Activated naive CD8-positive, alpha-beta T cell treated with anti-CD3 and anti-CD28 coated beads, Interleukin-2, amount 50 U/mL, for 24 hours (primary cell): Measurements from ENCODE around the gene NTSR1.
"Not testable (repeated sequence)": the region's sequence is repeated elsewhere in the genome, so short reads cannot be mapped to it uniquely, and the experiment has no call there.

ENCODE experiments used
- ATAC-seq: fragments of 150-1000 bp; cut with Tn5 transposase; one replicate; pipeline ENCODE4 v1.10.0; 2021
- DNase-seq: peaks from one replicate; pipeline ENCODE4 v3.0.0; 2021
- H3K27ac Mint-ChIP-seq: one replicate; pipeline ENCODE4 v1.8.0; 2021; ENCODE audit warnings: mild to moderate bottlenecking, mixed read lengths
- H3K27me3 Mint-ChIP-seq: one replicate; pipeline ENCODE4 v1.8.0; 2021; ENCODE audit warnings: mixed read lengths
- H3K36me3 Mint-ChIP-seq: one replicate; pipeline ENCODE4 v1.8.0; 2021; ENCODE audit warnings: low read depth, mixed read lengths
- H3K4me1 Mint-ChIP-seq: one replicate; pipeline ENCODE4 v1.8.0; 2021; ENCODE audit warnings: mixed read lengths
- H3K4me3 Mint-ChIP-seq: one replicate; pipeline ENCODE4 v1.8.0; 2021; ENCODE audit warnings: mild to moderate bottlenecking, moderate library complexity, mixed read lengths
- H3K9me3 Mint-ChIP-seq: one replicate; pipeline ENCODE4 v1.8.0; 2021; ENCODE audit warnings: mixed read lengths

The NTSR1 gene

DNA sequence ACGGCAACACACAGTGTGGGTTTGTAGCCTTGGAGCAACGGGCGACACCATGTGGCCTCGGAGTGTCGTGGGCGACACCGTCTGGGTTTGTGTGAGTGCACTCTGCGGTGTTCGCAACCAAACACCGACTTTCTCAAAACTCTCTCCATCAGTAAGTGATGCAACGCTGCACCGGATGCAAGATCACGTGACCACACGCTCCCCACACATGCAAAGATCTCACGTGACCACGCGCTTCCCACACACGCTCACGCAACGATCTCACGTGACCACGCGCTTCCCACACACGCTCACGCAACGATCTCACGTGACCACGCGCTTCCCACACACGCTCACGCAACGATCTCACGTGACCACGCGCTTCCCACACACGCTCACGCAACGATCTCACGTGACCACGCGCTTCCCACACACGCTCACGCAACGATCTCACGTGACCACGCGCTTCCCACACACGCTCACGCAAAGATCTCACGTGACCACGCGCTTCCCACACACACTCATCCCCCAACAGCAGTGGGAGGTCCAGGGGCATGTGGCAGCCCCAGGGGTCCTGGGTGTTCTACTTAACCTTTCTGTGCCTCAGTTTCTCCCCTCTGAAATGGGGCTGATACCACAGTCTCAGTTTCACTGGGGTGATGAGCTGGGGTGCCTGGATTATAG, 24.8 kb upstream of the NTSR1 start:
- not testable (repeated sequence) for ATAC-seq, H3K27ac Mint-ChIP-seq, DNase-seq, H3K4me3 Mint-ChIP-seq, H3K36me3 Mint-ChIP-seq, H3K9me3 Mint-ChIP-seq, H3K27me3 Mint-ChIP-seq, H3K4me1 Mint-ChIP-seq

- Mint-ChIP-seq H3K9me3 (peaks cover 2% of the 10 kb centered on the region), H3K4me3 (no peak overlapping the region), H3K27ac (no peak overlapping the region), H3K27me3 (peaks cover 7% of the 10 kb centered on the region), H3K36me3 (no peaks in the 10 kb centered on the region), H3K4me1 (peaks cover 6% of the 10 kb centered on the region)
- DNase-seq (no peak), ATAC-seq (no peak)
Observed at GRCh38 chr20:62684981-62685380, 23.7 kb upstream of the NTSR1 start.

- Mint-ChIP-seq H3K4me3 (no peak overlapping the region), H3K9me3 (no peaks in the 10 kb centered on the region), H3K27me3 (peaks cover 7% of the 10 kb centered on the region), H3K36me3 (no peaks in the 10 kb centered on the region), H3K4me1 (peaks cover 6% of the 10 kb centered on the region), H3K27ac (no peak overlapping the region)
- ATAC-seq (no peak), DNase-seq (no peak)
Observed at GRCh38 chr20:62685781-62686555, 22.7 kb upstream of the NTSR1 start.

DNA sequence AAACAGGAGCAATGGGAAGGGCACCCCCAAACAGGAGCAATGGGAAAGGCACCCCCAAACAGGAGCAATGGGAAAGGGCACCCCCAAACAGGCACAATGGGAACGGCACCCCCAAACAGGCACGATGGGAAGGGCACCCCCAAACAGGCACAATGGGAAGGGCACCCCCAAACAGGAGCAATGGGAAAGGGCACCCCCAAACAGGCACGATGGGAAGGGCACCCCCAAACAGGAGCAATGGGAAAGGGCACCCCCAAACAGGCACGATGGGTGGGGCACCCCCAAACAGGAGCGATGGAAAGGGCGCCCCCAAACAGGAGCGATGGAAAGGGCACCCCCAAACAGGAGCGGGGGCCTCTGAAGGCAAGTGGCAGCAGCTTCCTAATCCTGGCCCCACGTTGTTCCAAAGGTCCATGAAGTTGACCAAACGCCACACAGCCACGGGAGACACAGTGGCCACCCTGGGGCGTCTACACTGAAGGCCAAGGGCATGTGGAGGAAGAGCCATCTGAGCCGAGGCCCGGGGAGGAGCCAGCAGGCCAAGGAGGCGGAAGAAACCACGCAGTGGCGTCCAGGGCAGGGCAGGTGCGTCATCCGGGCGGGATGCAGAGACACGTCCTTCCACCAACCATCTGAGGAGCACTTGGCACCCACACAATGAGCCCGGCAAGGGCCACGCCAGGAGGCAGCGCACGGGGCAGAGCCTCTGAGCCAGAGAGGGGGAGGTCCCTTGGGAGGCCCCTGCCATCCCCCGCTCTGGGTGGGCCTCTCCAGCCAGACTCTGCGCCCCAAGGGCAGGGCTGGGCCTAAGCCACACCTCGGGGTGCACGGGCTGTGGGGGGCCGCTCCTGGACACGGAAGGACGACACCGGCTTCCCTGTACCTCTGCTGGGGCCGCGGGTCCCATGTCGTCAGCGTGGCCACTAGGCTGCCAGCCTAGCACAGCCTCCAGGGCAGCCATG, 21.5 kb upstream of the NTSR1 start:
- H3K4me1 Mint-ChIP-seq, result peaks cover 10% of the 10 kb centered on the region
- no peaks in the 10 kb centered on the region for H3K9me3 Mint-ChIP-seq
- H3K4me3 Mint-ChIP-seq, result no peak overlapping the region
- peaks cover 7% of the 10 kb centered on the region for H3K27me3 Mint-ChIP-seq
- H3K36me3 Mint-ChIP-seq, result no peaks in the 10 kb centered on the region
- DNase-seq (no peak), ATAC-seq (no peak)
- no peak overlapping the region for H3K27ac Mint-ChIP-seq

GRCh38 chr20:62688083-62688482, 20.6 kb upstream of the NTSR1 start:
- Mint-ChIP-seq H3K27me3 (peaks cover 11% of the 10 kb centered on the region), H3K36me3 (no peaks in the 10 kb centered on the region), H3K27ac (peak overlapping the region; percentile 11), H3K4me1 (peaks cover 10% of the 10 kb centered on the region), H3K9me3 (no peaks in the 10 kb centered on the region), H3K4me3 (no peak overlapping the region)
- DNase-seq (no peak), ATAC-seq (no peak)

DNA sequence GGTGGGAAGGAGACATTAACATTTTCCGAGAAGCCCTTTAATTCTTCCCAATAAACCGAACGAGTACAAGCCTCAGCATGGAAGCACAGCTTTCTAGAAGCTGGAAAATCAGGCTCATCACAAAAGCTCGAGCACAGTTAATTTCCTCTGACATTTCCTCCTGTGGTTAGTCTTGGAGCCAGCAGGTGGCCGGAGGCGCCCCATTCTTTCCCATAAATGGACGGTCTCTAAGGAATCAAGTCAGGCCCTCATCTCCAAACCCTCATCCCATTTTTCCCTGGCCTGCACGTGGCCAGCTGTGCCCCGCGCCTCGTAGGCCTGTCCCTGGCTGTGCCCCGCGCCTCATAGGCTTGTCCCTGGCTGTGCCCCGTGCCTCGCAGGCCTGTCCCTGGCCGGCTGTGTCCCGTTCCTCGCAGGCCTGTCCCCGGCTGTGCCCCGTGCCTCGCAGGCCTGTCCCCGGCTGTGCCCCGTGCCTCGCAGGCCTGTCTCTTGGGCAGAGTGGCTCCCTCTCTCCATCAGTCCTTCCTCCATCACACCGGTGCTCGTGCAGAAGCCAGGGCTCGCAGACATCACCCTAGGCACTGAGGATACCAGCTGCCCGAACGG, 19.7 kb upstream of the NTSR1 start:
- Mint-ChIP-seq H3K9me3 (no peaks in the 10 kb centered on the region), H3K27me3 (peaks cover 11% of the 10 kb centered on the region), H3K27ac (no peak overlapping the region), H3K36me3 (no peaks in the 10 kb centered on the region), H3K4me3 (no peak overlapping the region), H3K4me1 (peaks cover 10% of the 10 kb centered on the region)
- DNase-seq, result no peak
- ATAC-seq, result no peak

DNA sequence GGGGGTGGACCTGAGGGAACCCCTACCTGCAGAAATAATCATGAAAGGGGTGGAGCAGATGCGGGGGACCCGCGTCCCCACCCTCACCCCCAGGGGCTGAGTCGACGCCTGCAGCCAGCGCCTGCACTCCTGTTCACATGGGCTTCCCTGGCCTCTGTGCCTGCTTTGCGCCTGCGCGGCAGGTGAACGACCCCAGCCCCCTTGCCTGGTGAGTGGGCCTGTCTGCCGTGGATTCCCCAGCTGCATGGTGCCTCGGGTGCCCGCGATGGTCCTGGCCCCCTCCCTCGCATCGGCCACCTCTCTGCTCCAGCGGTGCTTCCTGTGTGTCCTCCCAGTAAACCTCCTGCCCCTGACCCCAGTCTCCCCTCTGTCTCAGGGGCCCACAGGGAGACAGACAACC, 18.8 kb upstream of the NTSR1 start:
- Mint-ChIP-seq H3K4me1 (peaks cover 10% of the 10 kb centered on the region), H3K27ac (no peak overlapping the region), H3K4me3 (no peak overlapping the region), H3K36me3 (no peaks in the 10 kb centered on the region), H3K9me3 (no peaks in the 10 kb centered on the region), H3K27me3 (peaks cover 8% of the 10 kb centered on the region)
- ATAC-seq (no peak), DNase-seq (no peak)

- no peak for DNase-seq
- Mint-ChIP-seq H3K9me3 (no peaks in the 10 kb centered on the region), H3K4me1 (peaks cover 10% of the 10 kb centered on the region), H3K27me3 (peaks cover 7% of the 10 kb centered on the region), H3K36me3 (no peaks in the 10 kb centered on the region), H3K4me3 (no peak overlapping the region), H3K27ac (no peak overlapping the region)
- no peak for ATAC-seq
Observed at GRCh38 chr20:62690261-62690820, 18.3 kb upstream of the NTSR1 start.

- Mint-ChIP-seq H3K27ac (no peak overlapping the region), H3K9me3 (no peaks in the 10 kb centered on the region), H3K27me3 (peaks cover 4% of the 10 kb centered on the region), H3K4me1 (peaks cover 6% of the 10 kb centered on the region), H3K4me3 (no peak overlapping the region), H3K36me3 (no peaks in the 10 kb centered on the region)
- ATAC-seq (no peak), DNase-seq (no peak)
Observed at GRCh38 chr20:62691487-62691886, 17.1 kb upstream of the NTSR1 start.

DNA sequence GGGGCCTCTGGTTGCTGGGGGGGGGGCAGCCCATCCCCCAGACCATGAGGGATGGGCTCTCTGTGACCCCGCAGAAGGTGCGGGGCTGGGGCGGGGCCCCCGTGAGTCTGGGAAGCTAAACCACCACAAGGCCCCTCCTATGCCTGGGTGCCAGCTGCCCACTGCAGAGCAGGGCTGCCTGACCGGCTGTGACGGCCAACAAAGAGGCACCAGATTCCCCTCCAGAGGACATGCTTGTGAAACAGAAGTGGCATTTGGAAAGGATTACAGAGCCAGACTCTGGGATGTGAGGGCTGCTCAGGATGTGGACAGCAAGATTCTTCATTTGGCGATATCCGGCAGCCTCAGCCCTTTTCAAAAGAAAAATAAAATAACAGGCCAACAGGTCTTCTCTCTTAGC, 16.5 kb upstream of the NTSR1 start:
- no peak for ATAC-seq
- H3K4me1 Mint-ChIP-seq, result peaks cover 4% of the 10 kb centered on the region
- no peaks in the 10 kb centered on the region for H3K9me3 Mint-ChIP-seq
- no peak overlapping the region for H3K27ac Mint-ChIP-seq
- no peaks in the 10 kb centered on the region for H3K36me3 Mint-ChIP-seq
- DNase-seq, result no peak
- peaks cover 4% of the 10 kb centered on the region for H3K27me3 Mint-ChIP-seq
- no peak overlapping the region for H3K4me3 Mint-ChIP-seq

- H3K9me3 Mint-ChIP-seq, result no peaks in the 10 kb centered on the region
- H3K4me3 Mint-ChIP-seq, result no peak overlapping the region
- ATAC-seq (no peak), DNase-seq (no peak)
- no peaks in the 10 kb centered on the region for H3K36me3 Mint-ChIP-seq
- no peak overlapping the region for H3K27ac Mint-ChIP-seq
- peaks cover 4% of the 10 kb centered on the region for H3K4me1 Mint-ChIP-seq
- H3K27me3 Mint-ChIP-seq, result peaks cover 4% of the 10 kb centered on the region
Observed at GRCh38 chr20:62692801-62693523, 15.7 kb upstream of the NTSR1 start.

DNA sequence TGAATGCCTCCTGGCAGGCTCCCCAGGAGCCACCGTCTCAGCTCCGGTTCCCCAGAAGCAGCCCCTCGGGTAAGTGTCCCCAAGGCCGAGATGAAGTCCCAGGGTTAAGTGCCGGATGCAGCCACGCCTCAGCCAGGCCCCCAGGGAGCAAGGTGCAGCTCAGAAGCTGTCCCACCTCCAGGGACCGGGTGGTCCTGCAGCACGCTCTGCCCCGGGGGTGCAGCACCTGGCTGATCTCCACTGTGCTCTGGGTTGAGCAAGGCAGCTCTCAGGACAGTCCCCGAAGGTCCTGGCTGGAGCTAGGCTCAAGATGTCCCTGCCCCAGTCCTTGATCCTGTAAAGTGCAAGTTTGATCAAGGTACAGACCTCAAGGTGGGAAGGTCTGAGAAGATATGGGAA, 15.1 kb upstream of the NTSR1 start:
- ATAC-seq, result no peak
- Mint-ChIP-seq H3K4me3 (no peak overlapping the region), H3K27ac (no peak overlapping the region), H3K36me3 (no peaks in the 10 kb centered on the region), H3K4me1 (peaks cover 4% of the 10 kb centered on the region), H3K9me3 (no peaks in the 10 kb centered on the region), H3K27me3 (peaks cover 4% of the 10 kb centered on the region)
- DNase-seq, result no peak

GRCh38 chr20:62694106-62694505, 14.5 kb upstream of the NTSR1 start:
- DNase-seq (no peak), ATAC-seq (no peak)
- no peak overlapping the region for H3K4me3 Mint-ChIP-seq
- peaks cover 4% of the 10 kb centered on the region for H3K27me3 Mint-ChIP-seq
- no peaks in the 10 kb centered on the region for H3K9me3 Mint-ChIP-seq
- no peaks in the 10 kb centered on the region for H3K36me3 Mint-ChIP-seq
- H3K27ac Mint-ChIP-seq, result no peak overlapping the region
- H3K4me1 Mint-ChIP-seq, result peaks cover 4% of the 10 kb centered on the region

DNA sequence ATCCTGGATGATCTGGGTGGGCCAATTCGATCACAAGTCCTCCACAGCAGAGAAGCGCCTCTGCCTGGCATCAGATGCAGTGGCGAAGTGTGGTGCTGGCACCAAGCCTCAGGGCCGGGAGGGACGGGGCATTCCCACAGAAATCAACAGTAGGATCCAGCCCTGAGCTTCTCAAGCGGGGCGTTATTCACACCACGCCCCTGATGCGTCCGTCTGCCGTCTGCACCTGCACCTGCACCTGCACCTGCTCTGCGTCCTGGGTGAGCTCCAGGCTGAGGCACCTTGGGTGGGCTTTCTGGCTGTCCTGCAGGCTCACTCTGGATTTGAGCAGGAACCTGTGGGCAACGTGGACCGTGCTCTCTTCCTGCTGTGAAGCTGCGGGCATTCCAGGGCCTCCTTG, 13.8 kb upstream of the NTSR1 start:
- H3K36me3 Mint-ChIP-seq, result no peaks in the 10 kb centered on the region
- H3K4me1 Mint-ChIP-seq, result peaks cover 4% of the 10 kb centered on the region
- H3K4me3 Mint-ChIP-seq, result no peak overlapping the region
- ATAC-seq (no peak), DNase-seq (no peak)
- H3K27me3 Mint-ChIP-seq, result peaks cover 4% of the 10 kb centered on the region
- H3K27ac Mint-ChIP-seq, result no peak overlapping the region
- H3K9me3 Mint-ChIP-seq, result no peaks in the 10 kb centered on the region
